NCI-H2227 (cell line): ENCODE results near the gene DDIAS.
"Not testable (repeated sequence)": the region's sequence is repeated elsewhere in the genome, so short reads cannot be mapped to it uniquely, and the experiment has no call there.

Experiments
- DNase-seq: peaks from one replicate; lab custom pipeline; 2025; ENCODE audit not compliant: unreplicated experiment; lab: John Stamatoyannopoulos, UW

Gene DDIAS

GRCh38 chr11:82967381-82967780 lies 65.8 kb downstream of the DDIAS start:
- DNase-seq: no peak

GRCh38 chr11:82969811-82970210 lies 68.3 kb downstream of the DDIAS start:
- DNase-seq: no peak

- DNase-seq: peak; percentile 38
These were observed 69.1 kb downstream of the DDIAS start for GRCh38 chr11:82970507-82971083.

GRCh38 chr11:82971519-82971946 lies 70.0 kb downstream of the DDIAS start:
- not testable (repeated sequence) for DNase-seq

- DNase-seq: no peak
These were observed 70.6 kb downstream of the DDIAS start for GRCh38 chr11:82972103-82972502.

GRCh38 chr11:82974135-82974534 lies 72.6 kb downstream of the DDIAS start:
- DNase-seq: no peak

GRCh38 chr11:82974851-82975250 lies 73.3 kb downstream of the DDIAS start:
- DNase-seq: no peak

GRCh38 chr11:82975882-82976281 lies 74.3 kb downstream of the DDIAS start:
- DNase-seq: no peak

GRCh38 chr11:82976786-82977185 lies 75.2 kb downstream of the DDIAS start:
- no peak for DNase-seq

- no peak for DNase-seq
These were observed 77.0 kb downstream of the DDIAS start for GRCh38 chr11:82978422-82979099.

- no peak for DNase-seq
These were observed 78.3 kb downstream of the DDIAS start for GRCh38 chr11:82979824-82980223.

GRCh38 chr11:82980292-82980691 lies 78.8 kb downstream of the DDIAS start:
- no peak for DNase-seq

GRCh38 chr11:82980947-82981346 lies 79.4 kb downstream of the DDIAS start:
- no peak for DNase-seq

- DNase-seq: no peak
These were observed 80.3 kb downstream of the DDIAS start for GRCh38 chr11:82981852-82982251.
